Cardiac fibroblast (primary cell): ENCODE results near the gene C8B.

Experiments
- DNase-seq, 2 donors: peaks; one replicate each; pipeline versions ENCODE4 v3.0.0 to v3.0.0-alpha.2; 2010; ENCODE audit warnings: low read depth in 2 of 2
- H3K4me3 ChIP-seq, 2 donors: replicated peaks in 1 of 2; 1 replicate in 1 of 2; 2 replicates in 1 of 2; pipeline ENCODE4 v1.5.1; 2011; ENCODE audit warnings: low read depth in 2 of 2, low read length in 2 of 2, mild to moderate bottlenecking in 2 of 2, moderate library complexity in 1 of 2
- CTCF ChIP-seq: IDR thresholded peaks from one replicate; pipeline ENCODE4 v1.5.1; 2011; ENCODE audit warnings: low read depth, mild to moderate bottlenecking, low read length, inconsistent platforms

The C8B gene

GRCh38 chr1:56954664-56955063 lies 11.2 kb downstream of the C8B start:
- no peak overlapping the region for H3K4me3 ChIP-seq
- DNase-seq = no peak
- TF ChIP-seq CTCF = no peak

GRCh38 chr1:56953386-56953785 lies 12.4 kb downstream of the C8B start:
- TF ChIP-seq CTCF = no peak
- no peak for DNase-seq
- H3K4me3 ChIP-seq = no peak overlapping the region

- TF ChIP-seq CTCF = no peak
Observed at GRCh38 chr1:56952501-56952900, 13.3 kb downstream of the C8B start.

GRCh38 chr1:56948403-56949023 lies 17.3 kb downstream of the C8B start:
- no peak overlapping the region for H3K4me3 ChIP-seq
- no peak for TF ChIP-seq CTCF
- peak in 1 of 2 donors; percentile 38 for DNase-seq

More at GRCh38 chr1:56952501-56952900, 13.3 kb downstream of the C8B start:
- DNase-seq = no peak
- no peak overlapping the region for H3K4me3 ChIP-seq

GRCh38 chr1:56940039-56940438 lies 25.8 kb downstream of the C8B start:
- TF ChIP-seq CTCF = no peak

GRCh38 chr1:56939209-56939608 lies 26.6 kb downstream of the C8B start:
- H3K4me3 ChIP-seq = no peak overlapping the region
- no peak for DNase-seq
- no peak for TF ChIP-seq CTCF

More at GRCh38 chr1:56940039-56940438, 25.8 kb downstream of the C8B start:
- H3K4me3 ChIP-seq = no peak overlapping the region
- DNase-seq = no peak

GRCh38 chr1:56938646-56939045 lies 27.2 kb downstream of the C8B start:
- no peak for DNase-seq
- H3K4me3 ChIP-seq = no peak overlapping the region
- no peak for TF ChIP-seq CTCF
